ENCODE data around the gene HOXD4. TPM values are rescaled to one million over a fixed set of nuclear protein-coding genes. Genes with fewer than 3 reads are reported as not detected.
A peak's percentile ranks its signal among the peaks of the same experiment; 100 is the strongest.

HOXD4 gene
- total RNA-seq, 4 donors from 2014 or later: 3.8 to 17.1 (median 16.6) TPM

DNA sequence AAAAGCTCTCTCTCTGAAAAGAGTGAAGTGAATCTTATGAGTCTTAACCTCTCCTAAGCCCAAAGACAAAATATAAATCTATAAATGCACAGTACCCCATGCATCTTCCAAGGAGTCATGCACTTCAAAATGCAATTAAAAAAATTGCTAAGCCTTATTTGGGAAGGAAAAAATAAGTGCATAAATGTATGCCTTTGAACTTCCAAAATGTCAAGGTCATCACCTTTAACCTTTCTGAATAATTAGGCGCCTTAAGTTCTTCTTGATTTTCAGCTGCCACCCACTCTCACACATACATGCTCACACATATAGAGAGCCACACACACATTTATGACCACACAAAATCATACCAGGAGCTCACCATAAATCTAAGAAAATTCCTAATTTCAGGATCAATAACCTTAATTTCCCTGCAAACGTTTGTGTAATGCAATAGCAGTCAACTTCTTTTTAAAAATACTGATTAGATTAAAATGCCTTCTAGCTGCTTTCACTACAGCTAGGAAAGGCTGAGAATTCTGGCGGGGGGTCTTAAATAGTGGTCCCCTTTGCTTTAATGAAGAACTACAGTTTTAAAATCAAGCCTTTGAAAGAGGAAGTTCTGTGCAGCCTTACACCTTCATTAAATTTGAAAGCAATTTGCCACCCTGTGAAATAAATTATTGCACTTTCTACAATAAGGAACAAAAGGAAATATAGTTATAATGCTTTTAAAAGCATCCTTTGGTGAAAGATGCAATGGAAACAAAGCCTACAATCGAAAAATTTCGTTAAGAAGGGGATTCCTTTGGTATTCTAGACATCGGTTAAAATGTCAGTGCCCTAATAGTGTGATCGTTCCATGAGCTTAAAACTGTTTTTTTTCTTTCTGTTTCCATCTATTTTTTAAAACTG, 40.7 kb upstream of the HOXD4 start:
- Histone ChIP-seq H3K4me3 (no peak overlapping the region), H3K9me3 (no peaks in the 10 kb centered on the region), H3K27ac (no peak overlapping the region), H3K36me3 (no peaks in the 10 kb centered on the region), H3K4me1 (peaks cover 0 to 38% (median 4%) of the 10 kb centered on the region in 4 donors), H3K27me3 (peaks cover 0 to 97% of the 10 kb centered on the region in 2 donors)
- TF ChIP-seq CTCF (IDR thresholded peaks at IDR 0.05) (no peak), POLR2A (IDR thresholded peaks at IDR 0.05) (no peak), EP300 (IDR thresholded peaks at IDR 0.05) (peak in 1 of 2 donors; percentile 48)
- no peak for DNase-seq (ENCODE audit: low spot score in 2 of 2)
- WGBS, 2 donors: 29 to 41% methylated on average over 7 of the region's 7 CpGs

DNA sequence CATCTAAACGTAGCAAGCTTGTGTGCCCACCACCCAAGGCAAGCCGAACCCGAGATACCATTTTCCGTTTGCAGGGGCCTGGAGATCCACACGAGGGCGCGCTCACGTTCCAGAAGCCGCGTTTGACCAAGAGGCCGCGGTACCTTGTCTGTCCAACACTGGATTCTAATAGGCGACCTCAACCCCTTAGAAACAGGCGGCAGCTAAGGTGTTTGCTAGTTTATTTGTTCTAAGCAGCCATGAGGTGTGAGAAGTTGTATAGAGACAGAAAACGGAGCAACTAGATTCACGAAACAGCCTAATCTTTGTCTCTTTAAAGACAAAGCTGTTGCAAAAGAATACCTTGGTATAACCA, 40.1 kb upstream of the HOXD4 start:
- peak in 4 of 5 experiments; percentile 23 to 32 (median 26) for TF ChIP-seq CTCF (IDR thresholded peaks at IDR 0.05)
- no peak for TF ChIP-seq POLR2A (IDR thresholded peaks at IDR 0.05)
- peak in 1 of 2 donors; percentile 14 for TF ChIP-seq EP300 (IDR thresholded peaks at IDR 0.05)
- whole genome bisulfite sequencing, 2 donors: 5 to 7% methylated on average over 16 of the region's 16 CpGs
- DNase-seq (ENCODE audit: low spot score in 2 of 2): peak in 1 of 2 donors; percentile 46
- Histone ChIP-seq H3K36me3 (no peaks in the 10 kb centered on the region), H3K27me3 (peaks cover 0 to 97% of the 10 kb centered on the region in 2 donors), H3K27ac (no peak overlapping the region), H3K4me3 (no peak overlapping the region), H3K9me3 (no peaks in the 10 kb centered on the region), H3K4me1 (peaks cover 0 to 37% (median 4%) of the 10 kb centered on the region in 4 donors)

GRCh38 chr2:176111846-176112374, 39.4 kb upstream of the HOXD4 start:
- Histone ChIP-seq H3K4me3 (no peak overlapping the region), H3K27ac (no peak overlapping the region), H3K36me3 (no peaks in the 10 kb centered on the region), H3K9me3 (no peaks in the 10 kb centered on the region), H3K27me3 (peaks cover 0 to 97% of the 10 kb centered on the region in 2 donors), H3K4me1 (peaks cover 0 to 36% (median 4%) of the 10 kb centered on the region in 4 donors)
- no peak for DNase-seq (ENCODE audit: low spot score in 2 of 2)
- WGBS, 2 donors: 8 to 10% methylated on average over 21 to 29 of the region's 29 CpGs
- TF ChIP-seq CTCF (IDR thresholded peaks at IDR 0.05) (no peak), EP300 (IDR thresholded peaks at IDR 0.05) (no peak), POLR2A (IDR thresholded peaks at IDR 0.05) (no peak)

- no peak for DNase-seq (ENCODE audit: low spot score in 2 of 2)
- Histone ChIP-seq H3K4me1 (peaks cover 0 to 36% (median 4%) of the 10 kb centered on the region in 4 donors), H3K4me3 (no peak overlapping the region), H3K27ac (no peak overlapping the region), H3K9me3 (no peaks in the 10 kb centered on the region), H3K27me3 (peaks cover 0 to 99% of the 10 kb centered on the region in 2 donors), H3K36me3 (no peaks in the 10 kb centered on the region)
- 19 to 28% methylated on average over 24 to 39 of the region's 40 CpGs for WGBS, 2 donors
- TF ChIP-seq EP300 (IDR thresholded peaks at IDR 0.05) (no peak), CTCF (IDR thresholded peaks at IDR 0.05) (no peak), POLR2A (IDR thresholded peaks at IDR 0.05) (no peak)
Observed at GRCh38 chr2:176112375-176113302, 38.7 kb upstream of the HOXD4 start.
